BLaER1 treated with 17β-estradiol and CSF1 and Interleukin-3, amounts not matched to agents 10 nM and 100 nM (cell line): Measurements from ENCODE around the gene PWP1.

Experiments
- H3K27ac ChIP-seq, 11 experiments: shearing (Covaris generic); formaldehyde crosslinking; 2 replicates each; pipeline ENCODE4 v1.8.1; 2022
- H3K27me3 ChIP-seq, 11 experiments: shearing (Covaris generic); formaldehyde crosslinking; 2 replicates each; pipeline ENCODE4 v1.8.1; 2022
- H3K36me3 ChIP-seq, 11 experiments: shearing (Covaris generic); formaldehyde crosslinking; 2 replicates each; pipeline ENCODE4 v1.8.1; 2022
- H3K4me1 ChIP-seq, 10 experiments: shearing (Covaris generic); formaldehyde crosslinking; 2 replicates each; pipeline ENCODE4 v1.8.1; 2022
- H3K4me2 ChIP-seq, 11 experiments: shearing (Covaris generic); formaldehyde crosslinking; 2 replicates each; pipeline ENCODE4 v1.8.1; 2022
- H3K4me3 ChIP-seq, 10 experiments: shearing (Covaris generic); formaldehyde crosslinking; 2 replicates each; pipeline ENCODE4 v1.8.1; 2022
- H3K9ac ChIP-seq, 11 experiments: shearing (Covaris generic); formaldehyde crosslinking; 2 replicates each; pipeline ENCODE4 v1.8.1; 2022
- H3K9me3 ChIP-seq, 11 experiments: shearing (Covaris generic); formaldehyde crosslinking; replicated peaks in 1 of 11; 2 replicates each; pipeline ENCODE4 v1.8.1; 2022
- H4K20me1 ChIP-seq, 11 experiments: shearing (Covaris generic); formaldehyde crosslinking; 2 replicates each; pipeline ENCODE4 v1.8.1; 2022
- Cebpa-rat ChIP-seq, 11 experiments: shearing (Covaris generic); IDR thresholded peaks; 2 replicates each; pipeline ENCODE4 v1.8.1; 2022

Gene PWP1

GRCh38 chr12:107685360-107686248 is at the start of gene PWP1:
Gene PWP1, plus strand, starts transcription at chr12:107685799. Its CDS starts 101 bp downstream, at chr12:107685900.
- H3K36me3 ChIP-seq, result peaks cover 26 to 37% (median 31%) of the 10 kb centered on the region in 11 experiments
- no peaks in the 10 kb centered on the region for H3K27me3 ChIP-seq
- peak within 1 kb of the TSS; percentile 83 to 95 (median 91) for H3K9ac ChIP-seq
- H3K4me1 ChIP-seq, result peaks cover 22 to 25% (median 23%) of the 10 kb centered on the region in 10 experiments
- TF ChIP-seq Cebpa-rat (IDR thresholded peaks at IDR 0.05), result no peak
- H3K27ac ChIP-seq, result peak within 1 kb of the TSS; percentile 73 to 92 (median 87)
- H4K20me1 ChIP-seq, result peaks cover 0 to 26% (median 0%) of the 10 kb centered on the region in 11 experiments; a peak in 4 of 22 replicates
- peak within 1 kb of the TSS; percentile 81 to 97 (median 90) for H3K4me3 ChIP-seq
- peak within 1 kb of the TSS; percentile 78 to 98 (median 90) for H3K4me2 ChIP-seq
- no peaks in the 10 kb centered on the region for H3K9me3 ChIP-seq

- H3K9ac ChIP-seq, result no peak overlapping the region
- peaks cover 0 to 84% (median 7%) of the 10 kb centered on the region in 11 experiments; a peak in 11 of 22 replicates for H3K36me3 ChIP-seq
- H3K27me3 ChIP-seq, result no peaks in the 10 kb centered on the region
- 0 out of 22 replicates have a peak, but pooled peaks cover 0 to 4% (median 0%) of the 10 kb centered on the region in 11 experiments for H3K9me3 ChIP-seq
- no peak overlapping the region for H3K27ac ChIP-seq
- no peak overlapping the region for H3K4me2 ChIP-seq
- no peaks in the 10 kb centered on the region for H4K20me1 ChIP-seq
- no peak for TF ChIP-seq Cebpa-rat (IDR thresholded peaks at IDR 0.05)
- no peak overlapping the region for H3K4me3 ChIP-seq
- H3K4me1 ChIP-seq, result no peaks in the 10 kb centered on the region
These were observed 44.4 kb upstream of the PWP1 start for GRCh38 chr12:107641154-107641553.

- Histone ChIP-seq H4K20me1 (no peaks in the 10 kb centered on the region), H3K27me3 (no peaks in the 10 kb centered on the region), H3K9ac (no peak overlapping the region), H3K9me3 (0 out of 22 replicates have a peak, but pooled peaks cover 0 to 4% (median 0%) of the 10 kb centered on the region in 11 experiments), H3K4me2 (no peak overlapping the region), H3K36me3 (peaks cover 0 to 84% (median 7%) of the 10 kb centered on the region in 11 experiments; a peak in 11 of 22 replicates), H3K27ac (no peak overlapping the region), H3K4me3 (no peak overlapping the region), H3K4me1 (no peaks in the 10 kb centered on the region)
- no peak for TF ChIP-seq Cebpa-rat (IDR thresholded peaks at IDR 0.05)
These were observed 43.4 kb upstream of the PWP1 start for GRCh38 chr12:107642240-107642639.

GRCh38 chr12:107645630-107646333 is 39.8 kb upstream of the PWP1 start:
- Histone ChIP-seq H3K4me2 (no peak overlapping the region), H3K27me3 (no peaks in the 10 kb centered on the region)
- no peak for TF ChIP-seq Cebpa-rat (IDR thresholded peaks at IDR 0.05)

GRCh38 chr12:107646436-107646835 is 39.2 kb upstream of the PWP1 start:
- H3K27ac ChIP-seq, result no peak overlapping the region
- H3K4me1 ChIP-seq, result no peaks in the 10 kb centered on the region
- no peak overlapping the region for H3K9ac ChIP-seq
- H3K36me3 ChIP-seq, result peaks cover 0 to 62% (median 0%) of the 10 kb centered on the region in 11 experiments; a peak in 10 of 22 replicates
- H3K27me3 ChIP-seq, result no peaks in the 10 kb centered on the region
- no peaks in the 10 kb centered on the region for H3K9me3 ChIP-seq
- no peak overlapping the region for H3K4me2 ChIP-seq
- no peaks in the 10 kb centered on the region for H4K20me1 ChIP-seq
- no peak overlapping the region for H3K4me3 ChIP-seq
- TF ChIP-seq Cebpa-rat (IDR thresholded peaks at IDR 0.05), result no peak

More at GRCh38 chr12:107645630-107646333, 39.8 kb upstream of the PWP1 start:
- peaks cover 0 to 62% (median 5%) of the 10 kb centered on the region in 11 experiments; a peak in 10 of 22 replicates for H3K36me3 ChIP-seq
- no peaks in the 10 kb centered on the region for H3K4me1 ChIP-seq
- no peak overlapping the region for H3K27ac ChIP-seq
- no peak overlapping the region for H3K4me3 ChIP-seq
- H3K9me3 ChIP-seq, result 0 out of 22 replicates have a peak, but pooled peaks cover 0 to 4% (median 0%) of the 10 kb centered on the region in 11 experiments
- H4K20me1 ChIP-seq, result no peaks in the 10 kb centered on the region
- H3K9ac ChIP-seq, result no peak overlapping the region

- H3K27me3 ChIP-seq, result no peaks in the 10 kb centered on the region
- no peak for TF ChIP-seq Cebpa-rat (IDR thresholded peaks at IDR 0.05)
- no peak overlapping the region for H3K9ac ChIP-seq
- H3K4me2 ChIP-seq, result no peak overlapping the region
- peaks cover 0 to 12% (median 0%) of the 10 kb centered on the region in 10 experiments; a peak in 7 of 20 replicates for H3K4me1 ChIP-seq
- no peak overlapping the region for H3K27ac ChIP-seq
- H3K36me3 ChIP-seq, result peaks cover 0 to 47% (median 0%) of the 10 kb centered on the region in 11 experiments; a peak in 8 of 22 replicates
- no peak overlapping the region for H3K4me3 ChIP-seq
- no peaks in the 10 kb centered on the region for H4K20me1 ChIP-seq
- no peaks in the 10 kb centered on the region for H3K9me3 ChIP-seq
These were observed 35.9 kb upstream of the PWP1 start for GRCh38 chr12:107649661-107650061.

GRCh38 chr12:107650977-107651376 is 34.6 kb upstream of the PWP1 start:
- Histone ChIP-seq H4K20me1 (no peaks in the 10 kb centered on the region), H3K9ac (no peak overlapping the region), H3K9me3 (no peaks in the 10 kb centered on the region), H3K27ac (no peak overlapping the region), H3K36me3 (peaks cover 0 to 40% (median 0%) of the 10 kb centered on the region in 11 experiments; a peak in 6 of 22 replicates), H3K4me3 (no peak overlapping the region), H3K27me3 (no peaks in the 10 kb centered on the region), H3K4me1 (peaks cover 0 to 24% (median 12%) of the 10 kb centered on the region in 10 experiments; a peak in 14 of 20 replicates), H3K4me2 (no peak overlapping the region)
- TF ChIP-seq Cebpa-rat (IDR thresholded peaks at IDR 0.05), result no peak

- Histone ChIP-seq H4K20me1 (no peaks in the 10 kb centered on the region), H3K36me3 (peaks cover 0 to 35% (median 0%) of the 10 kb centered on the region in 11 experiments; a peak in 6 of 22 replicates), H3K27me3 (no peaks in the 10 kb centered on the region), H3K27ac (no peak overlapping the region), H3K4me2 (peak overlapping the region in 3 of 11 experiments; percentile 8 to 23 (median 10); a peak in 1 of 22 replicates), H3K4me1 (peaks cover 0 to 32% (median 16%) of the 10 kb centered on the region in 10 experiments; a peak in 14 of 20 replicates), H3K9me3 (no peaks in the 10 kb centered on the region), H3K9ac (no peak overlapping the region), H3K4me3 (no peak overlapping the region)
- TF ChIP-seq Cebpa-rat (IDR thresholded peaks at IDR 0.05), result no peak
These were observed 33.8 kb upstream of the PWP1 start for GRCh38 chr12:107651571-107652449.
